ENCODE measurements around the gene DRC1. TPM values are rescaled to one million over a fixed set of nuclear protein-coding genes. Genes with fewer than 3 reads are reported as not detected.

The DRC1 gene
- total RNA-seq, 2 donors from 2014 or later: 0.33 to 0.48 TPM

DNA sequence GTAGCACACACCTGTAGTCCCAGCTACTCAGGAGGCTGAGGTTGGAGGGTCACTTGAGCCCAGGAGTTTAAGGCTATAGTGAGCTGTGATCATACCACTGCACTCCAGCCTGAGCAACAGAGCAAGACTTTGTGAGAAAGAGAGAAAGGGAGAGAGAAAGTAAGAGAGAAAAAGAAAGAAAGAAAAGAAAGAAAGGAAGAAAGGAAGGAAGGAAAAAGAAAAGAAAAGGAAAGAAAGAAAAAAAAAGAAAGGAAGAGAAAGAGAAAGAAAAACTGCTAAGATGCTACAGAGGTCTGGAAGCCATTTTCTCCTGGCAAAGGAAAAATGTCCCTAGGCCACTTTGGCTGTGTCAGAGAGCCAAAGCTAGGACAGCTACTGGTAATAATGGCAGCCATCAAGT is 30.6 kb downstream of the DRC1 start:
- Mint-ChIP-seq H3K27ac (no peak overlapping the region), H3K9me3 (no peaks in the 10 kb centered on the region), H3K4me1 (no peaks in the 10 kb centered on the region), H3K36me3 (ENCODE audit: low read depth) (no peaks in the 10 kb centered on the region), H3K4me3 (no peak overlapping the region), H3K27me3 (ENCODE audit: insufficient read depth) (peaks cover 89% of the 10 kb centered on the region)
- H3K9me3 ChIP-seq (ENCODE audit: control insufficient read depth, low read length): no peaks in the 10 kb centered on the region
- no peak for DNase-seq
- no peaks in the 10 kb centered on the region for H3K36me3 ChIP-seq (ENCODE audit: control insufficient read depth, insufficient read depth, low read length)
- H3K4me3 ChIP-seq (ENCODE audit: low read length): no peak overlapping the region
- peaks cover 19% of the 10 kb centered on the region for H3K27me3 ChIP-seq (ENCODE audit: control insufficient read depth, insufficient read depth, low read length, poor library complexity, severe bottlenecking)
- TF ChIP-seq, protein P1, sequence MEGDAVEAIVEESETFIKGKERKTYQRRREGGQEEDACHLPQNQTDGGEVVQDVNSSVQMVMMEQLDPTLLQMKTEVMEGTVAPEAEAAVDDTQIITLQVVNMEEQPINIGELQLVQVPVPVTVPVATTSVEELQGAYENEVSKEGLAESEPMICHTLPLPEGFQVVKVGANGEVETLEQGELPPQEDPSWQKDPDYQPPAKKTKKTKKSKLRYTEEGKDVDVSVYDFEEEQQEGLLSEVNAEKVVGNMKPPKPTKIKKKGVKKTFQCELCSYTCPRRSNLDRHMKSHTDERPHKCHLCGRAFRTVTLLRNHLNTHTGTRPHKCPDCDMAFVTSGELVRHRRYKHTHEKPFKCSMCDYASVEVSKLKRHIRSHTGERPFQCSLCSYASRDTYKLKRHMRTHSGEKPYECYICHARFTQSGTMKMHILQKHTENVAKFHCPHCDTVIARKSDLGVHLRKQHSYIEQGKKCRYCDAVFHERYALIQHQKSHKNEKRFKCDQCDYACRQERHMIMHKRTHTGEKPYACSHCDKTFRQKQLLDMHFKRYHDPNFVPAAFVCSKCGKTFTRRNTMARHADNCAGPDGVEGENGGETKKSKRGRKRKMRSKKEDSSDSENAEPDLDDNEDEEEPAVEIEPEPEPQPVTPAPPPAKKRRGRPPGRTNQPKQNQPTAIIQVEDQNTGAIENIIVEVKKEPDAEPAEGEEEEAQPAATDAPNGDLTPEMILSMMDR (conservative IDR thresholded peaks at IDR 0.05): no peak
- no peaks in the 10 kb centered on the region for H3K4me1 ChIP-seq (ENCODE audit: control insufficient read depth, insufficient read depth, low read length)
- no peak overlapping the region for H3K9ac ChIP-seq (ENCODE audit: extremely low read depth, low read length, poor library complexity, severe bottlenecking)
- H3K27ac ChIP-seq (ENCODE audit: low read depth, low read length): no peak overlapping the region

DNA sequence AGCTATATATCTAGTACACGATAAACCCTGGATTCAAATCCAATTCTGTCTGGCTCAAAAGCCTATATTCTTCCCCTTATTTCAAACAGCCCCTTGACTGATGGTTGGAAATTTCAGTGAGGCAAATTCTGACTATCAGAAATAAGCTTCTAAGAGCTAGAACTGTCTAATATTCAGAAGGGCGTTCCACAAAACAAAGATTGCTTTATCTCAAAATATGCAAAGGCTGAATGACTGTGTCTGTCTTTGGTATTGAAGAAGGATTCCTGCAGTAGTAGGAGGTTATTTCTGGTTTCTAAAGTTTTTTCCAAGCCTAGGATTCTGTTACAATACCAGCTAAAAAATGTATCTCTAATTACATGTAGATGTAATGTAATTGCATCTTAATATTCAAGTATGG is 31.1 kb downstream of the DRC1 start:
- Mint-ChIP-seq H3K4me3 (no peak overlapping the region), H3K27me3 (ENCODE audit: insufficient read depth) (peaks cover 85% of the 10 kb centered on the region), H3K27ac (no peak overlapping the region), H3K9me3 (no peaks in the 10 kb centered on the region), H3K4me1 (no peaks in the 10 kb centered on the region), H3K36me3 (ENCODE audit: low read depth) (no peaks in the 10 kb centered on the region)
- TF ChIP-seq, protein P1 (conservative IDR thresholded peaks at IDR 0.05): no peak
- Histone ChIP-seq H3K27ac (ENCODE audit: low read depth, low read length) (no peak overlapping the region), H3K9ac (ENCODE audit: extremely low read depth, low read length, poor library complexity, severe bottlenecking) (no peak overlapping the region), H3K27me3 (ENCODE audit: control insufficient read depth, insufficient read depth, low read length, poor library complexity, severe bottlenecking) (peaks cover 14% of the 10 kb centered on the region), H3K9me3 (ENCODE audit: control insufficient read depth, low read length) (no peaks in the 10 kb centered on the region), H3K36me3 (ENCODE audit: control insufficient read depth, insufficient read depth, low read length) (no peaks in the 10 kb centered on the region), H3K4me3 (ENCODE audit: low read length) (no peak overlapping the region), H3K4me1 (ENCODE audit: control insufficient read depth, insufficient read depth, low read length) (no peaks in the 10 kb centered on the region)
- DNase-seq: no peak
- WGBS, 2 experiments (ENCODE audit: insufficient coverage in 1 of 2, insufficient read length in 1 of 2): 47% methylated on average over 2 of the region's 2 CpGs; no CpG with 5 or more reads in 1 of the 2 experiments

DNA sequence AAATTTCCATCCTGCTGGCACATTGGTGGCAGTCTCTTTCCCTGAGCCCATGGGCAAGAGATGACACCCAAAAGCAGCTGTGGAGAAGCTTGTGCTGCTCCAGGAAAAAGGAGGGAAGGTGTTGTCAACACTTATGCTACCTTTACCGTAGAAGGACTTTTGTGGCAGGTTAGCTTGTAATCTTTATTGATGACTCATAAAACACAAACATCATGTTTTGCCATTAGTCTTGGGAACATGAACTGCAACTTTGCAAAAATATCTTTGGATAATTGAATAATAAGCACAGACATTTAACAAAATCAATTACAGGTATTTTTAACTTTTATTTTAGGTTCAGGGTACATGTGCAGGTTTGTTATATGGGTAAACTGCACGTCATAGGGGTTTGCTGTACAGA is 33.4 kb downstream of the DRC1 start:
- Mint-ChIP-seq H3K27ac (no peak overlapping the region), H3K36me3 (ENCODE audit: low read depth) (no peaks in the 10 kb centered on the region), H3K9me3 (no peaks in the 10 kb centered on the region), H3K4me3 (no peak overlapping the region), H3K27me3 (ENCODE audit: insufficient read depth) (peaks cover 67% of the 10 kb centered on the region), H3K4me1 (peaks cover 13% of the 10 kb centered on the region)
- H3K27me3 ChIP-seq (ENCODE audit: control insufficient read depth, insufficient read depth, low read length, poor library complexity, severe bottlenecking): peaks cover 13% of the 10 kb centered on the region
- no peaks in the 10 kb centered on the region for H3K9me3 ChIP-seq (ENCODE audit: control insufficient read depth, low read length)
- TF ChIP-seq, protein P1 (conservative IDR thresholded peaks at IDR 0.05): no peak
- H3K9ac ChIP-seq (ENCODE audit: extremely low read depth, low read length, poor library complexity, severe bottlenecking): no peak overlapping the region
- no peaks in the 10 kb centered on the region for H3K36me3 ChIP-seq (ENCODE audit: control insufficient read depth, insufficient read depth, low read length)
- WGBS, 2 experiments (ENCODE audit: insufficient coverage in 1 of 2, insufficient read length in 1 of 2): 86% methylated on average over 2 of the region's 2 CpGs; no CpG with 5 or more reads in 1 of the 2 experiments
- no peak for DNase-seq
- H3K4me3 ChIP-seq (ENCODE audit: low read length): no peak overlapping the region
- no peak overlapping the region for H3K27ac ChIP-seq (ENCODE audit: low read depth, low read length)
- peaks cover 5% of the 10 kb centered on the region for H3K4me1 ChIP-seq (ENCODE audit: control insufficient read depth, insufficient read depth, low read length)

Measured in endodermal cell (in vitro differentiated cells).